Lung (tissue), 12 donors: ENCODE results near the gene ZBTB3. TPM values are rescaled to one million over a fixed set of nuclear protein-coding genes. Genes with fewer than 3 reads are reported as not detected.

Source experiments
- ATAC-seq: fragments of 200-7000 bp; cut with Tn5 transposase; one replicate; pipeline ENCODE4 v1.9.1; 2020; ENCODE audit warnings: moderate number of reproducible peaks; ENCODE audit not compliant: insufficient read depth, low FRiP score
- DNase-seq, 3 donors: peaks; one replicate each; pipeline ENCODE4 v3.0.0-alpha.2; 2013 to 2017
- H3K27ac ChIP-seq, 2 donors: one replicate each; pipeline ENCODE4 v1.5.1; 2013; ENCODE audit warnings: mild to moderate bottlenecking in 2 of 2, moderate library complexity in 2 of 2, control low read depth in 1 of 2, inconsistent platforms in 1 of 2, low read depth in 1 of 2, low read length in 1 of 2
- H3K27me3 ChIP-seq, 3 donors: one replicate each; pipeline ENCODE4 v1.5.1; 2013; ENCODE audit warnings: low read length in 2 of 3; ENCODE audit not compliant: control insufficient read depth in 3 of 3, insufficient read depth in 3 of 3
- H3K36me3 ChIP-seq, 4 donors: one replicate each; pipeline ENCODE4 v1.5.1; 2013; ENCODE audit warnings: low read length in 4 of 4, mild to moderate bottlenecking in 1 of 4, moderate library complexity in 1 of 4; ENCODE audit not compliant: control insufficient read depth in 4 of 4, insufficient read depth in 4 of 4
- H3K4me1 ChIP-seq, 5 donors: one replicate each; pipeline ENCODE4 v1.5.1; 2013; ENCODE audit warnings: low read length in 5 of 5, mild to moderate bottlenecking in 2 of 5, moderate library complexity in 1 of 5; ENCODE audit not compliant: control insufficient read depth in 5 of 5, insufficient read depth in 5 of 5
- H3K4me3 ChIP-seq: one replicate; pipeline ENCODE4 v1.5.1; 2013; ENCODE audit warnings: mild to moderate bottlenecking, control low read depth, moderate library complexity
- H3K9ac ChIP-seq, 2 donors: one replicate each; pipeline ENCODE4 v1.5.1; 2013; ENCODE audit warnings: low read length in 2 of 2, control low read depth in 1 of 2; ENCODE audit not compliant: insufficient read depth in 1 of 2
- H3K9me3 ChIP-seq, 4 donors: one replicate each; pipeline ENCODE4 v1.5.1; 2013; ENCODE audit warnings: low read length in 3 of 4, mild to moderate bottlenecking in 1 of 4, moderate library complexity in 1 of 4; ENCODE audit not compliant: control insufficient read depth in 4 of 4, insufficient read depth in 3 of 4
- WGBS, 2 donors: extraction: QIAGEN DNeasy Blood & Tissue Kit; methylation state at CpG; one replicate each; pipeline ENCODE4 v1.1.7; 2013; 5-methylcytosine and 5-hydroxymethylcytosine counted together
- polyA plus RNA-seq, 2 donors: library from polyadenylated mRNA; stranded (reverse); fragments of 200-250 nt; gene quantifications; one replicate each; pipeline ENCODE4 v1.2.1, GENCODE V29; 2013
- total RNA-seq, 2 donors: library from RNA; depleted of rRNA in 1 of 2; stranded (reverse); fragments of >200 nt in 1 of 2; gene quantifications; one replicate each; pipeline ENCODE4 v1.2.1, GENCODE V29; 2014 to 2021
- TF ChIP-seq, protein P1 (sequence below): IDR thresholded peaks from 2 replicates; pipeline ENCODE4 v1.5.1; 2012; ENCODE audit warnings: mild to moderate bottlenecking; ENCODE audit errors: control extremely low read depth, extremely low read depth
- donor health status: control.
- donor health status: control.
- donor health status: Bipolar disorder and iron deficiency.
- donor health status: healthy.
- donor health status: DM: yes; HTN: yes; CAD: no.

Gene ZBTB3
- total and polyA plus RNA-seq, 4 donors, result 2.1 to 12.9 (median 7.4) TPM

DNA sequence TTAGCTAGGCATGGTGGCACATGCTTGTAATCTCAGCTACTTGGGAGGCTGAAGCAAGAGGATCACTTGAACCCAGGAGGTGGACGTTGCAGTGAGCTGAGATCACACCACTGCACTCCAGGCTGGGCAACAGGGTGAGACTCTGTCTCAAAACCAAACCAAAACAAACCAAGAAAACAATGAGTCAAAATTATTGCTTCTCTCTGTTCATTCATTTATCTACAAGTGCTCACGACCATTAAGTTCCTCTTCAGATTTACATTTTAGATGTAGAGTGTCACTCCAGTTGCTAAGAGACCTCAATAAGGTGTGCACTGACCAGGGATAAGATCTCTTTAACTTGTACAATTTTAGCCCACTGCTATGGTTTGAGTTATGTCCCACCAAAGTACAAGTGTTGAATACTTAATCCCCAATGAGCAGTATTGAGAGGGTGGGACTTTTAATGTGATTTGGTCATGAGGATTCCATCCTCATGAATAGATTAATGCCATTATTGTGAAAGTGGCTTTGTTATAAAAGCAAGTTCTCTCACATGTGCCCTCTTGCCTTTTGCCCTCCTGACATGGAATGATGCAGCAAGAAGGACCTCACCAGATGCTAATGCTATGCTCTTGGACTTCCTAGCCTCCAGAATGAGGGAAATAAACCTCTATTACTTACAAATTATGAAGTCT lies 34.5 kb downstream of the ZBTB3 start:
- WGBS, 2 donors, result 72 to 76% methylated on average over 2 of the region's 2 CpGs
- H3K36me3 ChIP-seq, result peaks cover 57 to 83% (median 73%) of the 10 kb centered on the region in 4 donors
- no peaks in the 10 kb centered on the region for H3K9me3 ChIP-seq
- no peaks in the 10 kb centered on the region for H3K27me3 ChIP-seq
- ATAC-seq (no peak), DNase-seq (no peak)
- H3K9ac ChIP-seq, result no peak overlapping the region
- H3K4me1 ChIP-seq, result peaks cover 0 to 7% (median 2%) of the 10 kb centered on the region in 5 donors
- H3K4me3 ChIP-seq, result no peak overlapping the region
- H3K27ac ChIP-seq, result no peak overlapping the region
- TF ChIP-seq, protein P1, sequence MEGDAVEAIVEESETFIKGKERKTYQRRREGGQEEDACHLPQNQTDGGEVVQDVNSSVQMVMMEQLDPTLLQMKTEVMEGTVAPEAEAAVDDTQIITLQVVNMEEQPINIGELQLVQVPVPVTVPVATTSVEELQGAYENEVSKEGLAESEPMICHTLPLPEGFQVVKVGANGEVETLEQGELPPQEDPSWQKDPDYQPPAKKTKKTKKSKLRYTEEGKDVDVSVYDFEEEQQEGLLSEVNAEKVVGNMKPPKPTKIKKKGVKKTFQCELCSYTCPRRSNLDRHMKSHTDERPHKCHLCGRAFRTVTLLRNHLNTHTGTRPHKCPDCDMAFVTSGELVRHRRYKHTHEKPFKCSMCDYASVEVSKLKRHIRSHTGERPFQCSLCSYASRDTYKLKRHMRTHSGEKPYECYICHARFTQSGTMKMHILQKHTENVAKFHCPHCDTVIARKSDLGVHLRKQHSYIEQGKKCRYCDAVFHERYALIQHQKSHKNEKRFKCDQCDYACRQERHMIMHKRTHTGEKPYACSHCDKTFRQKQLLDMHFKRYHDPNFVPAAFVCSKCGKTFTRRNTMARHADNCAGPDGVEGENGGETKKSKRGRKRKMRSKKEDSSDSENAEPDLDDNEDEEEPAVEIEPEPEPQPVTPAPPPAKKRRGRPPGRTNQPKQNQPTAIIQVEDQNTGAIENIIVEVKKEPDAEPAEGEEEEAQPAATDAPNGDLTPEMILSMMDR, result no peak

DNA sequence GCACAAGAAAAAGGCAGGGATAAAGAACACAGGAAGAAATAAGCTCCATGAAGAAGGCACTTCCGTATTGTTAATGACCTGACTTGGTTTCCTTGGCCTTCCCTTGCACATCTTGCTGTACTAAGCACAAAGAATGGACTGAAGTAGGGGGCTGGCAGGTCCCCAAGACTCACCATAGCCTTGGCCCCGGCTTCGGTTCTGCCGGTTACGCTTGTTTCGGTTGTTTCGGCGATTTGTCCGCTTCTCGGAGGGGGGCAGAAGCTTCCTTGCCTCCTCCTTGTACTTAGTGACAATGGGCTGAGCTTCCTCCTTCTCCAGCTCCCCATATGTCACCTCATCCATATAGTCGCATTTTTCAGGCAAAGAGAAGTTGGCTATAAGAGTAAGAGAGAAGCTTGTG lies 37.1 kb downstream of the ZBTB3 start:
- no peaks in the 10 kb centered on the region for H3K9me3 ChIP-seq
- ATAC-seq, result no peak
- H3K4me1 ChIP-seq, result peaks cover 0 to 5% (median 0%) of the 10 kb centered on the region in 5 donors
- peaks cover 60 to 71% (median 62%) of the 10 kb centered on the region in 4 donors for H3K36me3 ChIP-seq
- no peak for DNase-seq
- no peak overlapping the region for H3K4me3 ChIP-seq
- H3K27ac ChIP-seq, result no peak overlapping the region
- H3K9ac ChIP-seq, result no peak overlapping the region
- no peaks in the 10 kb centered on the region for H3K27me3 ChIP-seq
- TF ChIP-seq, protein P1, result no peak
- WGBS, 2 donors, result 92% methylated on average over 11 of the region's 11 CpGs

DNA sequence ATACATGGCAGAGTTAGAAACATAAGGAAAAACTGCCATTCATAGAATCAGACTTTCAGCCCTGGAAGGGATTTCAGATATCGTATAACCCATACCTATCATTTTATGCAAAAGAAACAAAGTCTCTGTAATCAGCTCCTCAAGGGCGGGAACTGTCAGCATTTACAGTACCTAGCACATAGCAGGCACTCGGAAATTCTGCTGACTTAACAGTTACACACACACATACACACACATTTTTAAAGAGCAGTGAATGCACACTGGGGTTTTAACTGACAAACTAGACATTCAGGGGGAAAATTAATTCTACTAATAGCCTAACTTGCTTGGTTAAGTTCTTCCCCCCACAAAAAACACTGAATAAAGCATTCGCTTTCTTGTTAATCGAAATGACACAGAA lies 37.8 kb downstream of the ZBTB3 start:
- DNase-seq (no peak), ATAC-seq (no peak)
- Histone ChIP-seq H3K36me3 (peaks cover 54 to 67% (median 59%) of the 10 kb centered on the region in 4 donors), H3K27me3 (no peaks in the 10 kb centered on the region), H3K9ac (no peak overlapping the region), H3K4me1 (peaks cover 0 to 5% (median 0%) of the 10 kb centered on the region in 5 donors), H3K4me3 (no peak overlapping the region), H3K9me3 (no peaks in the 10 kb centered on the region), H3K27ac (no peak overlapping the region)
- WGBS, 2 donors, result 94 to 99% methylated on average over 5 of the region's 5 CpGs
- TF ChIP-seq, protein P1, result no peak
